ENCODE measurements around the gene MGLL. TPM values are rescaled to one million over a fixed set of nuclear protein-coding genes. Genes with fewer than 3 reads are reported as not detected.
"Not testable (repeated sequence)": the region's sequence is repeated elsewhere in the genome, so short reads cannot be mapped to it uniquely, and the experiment has no call there.

Gene MGLL
- total RNA-seq, 3 donors from 2014 or later = 2.2 to 8.0 (median 2.6) TPM

DNA sequence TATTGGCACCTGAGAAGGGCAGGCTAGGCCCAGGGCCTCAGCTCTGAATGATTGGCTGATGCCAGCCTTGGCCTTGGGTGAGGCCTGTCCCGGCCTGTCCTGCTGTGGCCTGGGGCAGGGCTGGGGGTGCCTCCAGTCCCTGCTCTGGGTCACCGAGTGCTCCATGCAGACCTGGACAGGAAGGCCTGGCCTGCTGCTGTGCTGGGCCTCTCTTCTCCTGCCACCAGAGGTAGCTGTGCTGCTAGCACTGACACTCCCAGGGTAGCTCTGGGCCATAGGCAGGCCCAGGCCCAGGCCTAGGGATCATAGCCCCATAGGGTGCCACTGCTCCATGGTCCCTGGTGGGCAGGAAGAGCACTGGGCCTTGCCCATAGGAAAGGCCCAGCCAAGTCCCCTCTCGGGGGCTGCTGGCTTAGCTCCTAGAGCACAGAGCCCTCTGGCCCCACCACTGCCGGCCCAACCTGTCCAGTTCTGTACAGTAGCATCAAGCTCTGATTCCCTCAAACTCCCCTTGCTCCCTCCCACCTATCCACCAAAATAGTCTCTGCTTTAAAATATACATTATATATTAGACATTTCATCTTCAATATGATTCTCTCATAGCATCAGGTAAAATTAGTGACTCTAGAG is 131.4 kb downstream of the MGLL start:
- Mint-ChIP-seq H3K4me3 (no peak overlapping the region), H3K36me3 (ENCODE audit: insufficient read depth) (no peaks in the 10 kb centered on the region), H3K27me3 (ENCODE audit: low read depth) (no peaks in the 10 kb centered on the region), H3K9me3 (no peaks in the 10 kb centered on the region), H3K4me1 (ENCODE audit: low read depth) (no peaks in the 10 kb centered on the region)
- no peak for DNase-seq
- no peak for ATAC-seq

DNA sequence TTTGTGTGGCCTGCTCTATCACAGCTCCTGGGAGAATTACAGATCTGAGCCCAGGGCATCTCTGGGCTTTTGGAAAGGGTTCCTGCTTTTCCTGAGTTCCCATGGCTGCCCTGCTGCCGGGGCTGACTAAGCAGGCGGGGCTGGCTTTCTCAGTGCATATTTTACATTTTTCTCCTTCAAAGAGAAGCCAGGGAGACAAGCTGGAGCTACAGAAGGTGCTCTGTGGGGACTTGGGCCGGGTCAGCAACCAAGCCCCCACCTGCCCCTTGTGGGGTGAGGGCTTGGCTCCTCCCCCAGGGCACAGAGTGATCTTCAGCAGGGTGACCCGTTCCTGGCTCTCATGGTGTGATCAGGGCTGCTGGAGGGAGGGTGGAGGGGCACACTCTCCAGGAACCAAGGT is 132.2 kb downstream of the MGLL start:
- Mint-ChIP-seq H3K4me3 (no peak overlapping the region), H3K9me3 (no peaks in the 10 kb centered on the region), H3K36me3 (ENCODE audit: insufficient read depth) (no peaks in the 10 kb centered on the region), H3K27me3 (ENCODE audit: low read depth) (no peaks in the 10 kb centered on the region), H3K4me1 (ENCODE audit: low read depth) (no peaks in the 10 kb centered on the region)
- ATAC-seq (no peak), DNase-seq (no peak)

DNA sequence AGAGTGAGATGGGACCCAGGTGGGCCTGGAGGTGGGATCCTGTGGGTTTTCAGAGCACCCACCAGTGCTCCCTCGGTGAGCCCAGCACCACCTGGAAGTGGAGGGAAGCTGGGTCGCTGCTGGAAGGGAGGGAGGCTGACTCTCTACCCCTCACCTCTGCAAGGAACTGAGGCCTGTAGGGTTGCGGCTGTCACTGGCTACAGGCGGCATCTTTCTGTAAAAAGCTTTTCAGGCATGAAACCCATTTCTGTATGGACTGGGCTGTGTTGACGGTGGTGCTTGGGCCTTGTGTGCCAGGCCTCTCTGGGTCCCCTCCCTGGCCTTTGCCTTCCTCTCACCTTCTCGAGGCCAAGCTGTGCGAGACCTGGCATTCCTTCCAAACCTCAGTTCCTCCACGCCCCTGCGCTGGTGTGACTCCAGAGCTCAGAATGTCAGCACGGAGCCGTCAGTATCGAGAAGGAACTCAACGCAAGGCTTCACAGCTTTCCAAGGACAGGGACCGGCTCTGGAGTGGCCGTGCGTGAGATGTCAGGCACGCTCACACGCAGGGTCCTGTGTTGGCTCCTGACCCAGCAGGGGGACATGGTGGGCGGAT is 133.0 kb downstream of the MGLL start:
- DNase-seq = no peak
- Mint-ChIP-seq H3K9me3 (no peaks in the 10 kb centered on the region), H3K36me3 (ENCODE audit: insufficient read depth) (no peaks in the 10 kb centered on the region), H3K27me3 (ENCODE audit: low read depth) (no peaks in the 10 kb centered on the region), H3K4me3 (no peak overlapping the region), H3K4me1 (ENCODE audit: low read depth) (peaks cover 2% of the 10 kb centered on the region)
- no peak for ATAC-seq

DNA sequence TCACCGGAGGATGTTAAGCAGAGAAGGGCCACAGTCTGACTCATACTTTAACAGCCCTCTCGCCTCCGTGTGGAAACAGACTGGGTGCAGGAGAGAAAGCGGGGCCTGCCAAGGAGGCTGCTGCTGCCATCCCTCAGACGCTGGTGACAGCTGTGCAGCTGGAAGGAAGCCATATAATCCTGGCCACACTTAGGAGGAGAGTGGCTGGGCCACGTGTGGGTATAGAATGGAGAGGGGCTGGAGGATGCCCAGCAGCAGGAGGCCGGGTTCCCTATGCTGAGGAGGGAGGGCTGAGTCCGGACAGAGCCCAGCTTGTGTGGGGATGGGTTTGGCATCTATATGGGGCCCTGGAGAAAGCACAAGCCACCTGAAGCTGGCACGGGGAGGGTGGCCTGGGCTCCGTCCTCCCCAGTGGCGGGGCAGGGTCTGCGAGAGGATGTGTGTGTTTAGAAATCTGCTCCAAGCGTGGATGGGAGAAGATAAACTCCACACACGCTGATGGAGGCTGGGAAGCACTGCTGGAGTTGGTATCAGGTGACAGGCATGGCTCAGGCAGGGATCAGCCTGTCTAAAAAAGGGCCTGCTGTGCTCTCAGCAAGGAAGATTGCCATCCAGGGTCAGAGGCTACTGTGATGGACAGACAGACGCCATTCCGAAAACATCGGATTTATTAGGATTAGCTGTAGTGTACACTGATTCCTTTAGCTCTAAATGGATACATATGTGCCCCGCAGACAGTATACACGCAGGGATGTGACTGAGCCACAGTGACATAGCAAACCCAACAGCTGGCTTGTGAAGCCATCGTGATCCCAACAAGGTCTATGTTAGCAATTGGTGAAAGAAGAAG is 133.7 kb downstream of the MGLL start:
- no peaks in the 10 kb centered on the region for H3K9me3 Mint-ChIP-seq
- no peak for ATAC-seq
- H3K4me1 Mint-ChIP-seq (ENCODE audit: low read depth) = peaks cover 8% of the 10 kb centered on the region
- H3K27me3 Mint-ChIP-seq (ENCODE audit: low read depth) = no peaks in the 10 kb centered on the region
- H3K36me3 Mint-ChIP-seq (ENCODE audit: insufficient read depth) = no peaks in the 10 kb centered on the region
- no peak for DNase-seq
- H3K4me3 Mint-ChIP-seq = no peak overlapping the region

DNA sequence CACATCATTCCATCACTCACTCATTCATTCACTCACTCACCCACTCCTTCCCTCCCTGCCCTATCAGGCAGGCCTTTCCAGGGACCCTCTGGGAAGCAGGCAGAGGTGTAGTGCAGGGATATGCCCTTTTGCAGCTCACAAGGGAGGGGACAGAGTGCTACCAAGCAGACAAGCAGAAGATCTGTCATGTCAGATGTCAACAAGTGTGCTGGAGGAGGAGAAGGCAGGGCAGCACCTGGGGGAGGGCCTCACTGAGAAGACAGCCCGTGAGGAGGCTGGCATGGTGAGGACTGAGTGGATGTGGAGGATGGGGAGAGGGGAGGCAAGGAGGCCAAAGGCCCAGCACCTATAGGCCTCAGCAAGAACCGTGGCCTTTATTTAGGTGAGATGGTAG is 134.3 kb downstream of the MGLL start:
- Mint-ChIP-seq H3K27me3 (ENCODE audit: low read depth) (no peaks in the 10 kb centered on the region), H3K9me3 (no peaks in the 10 kb centered on the region), H3K4me1 (ENCODE audit: low read depth) (peaks cover 10% of the 10 kb centered on the region), H3K4me3 (no peak overlapping the region), H3K36me3 (ENCODE audit: insufficient read depth) (no peaks in the 10 kb centered on the region)
- DNase-seq (no peak), ATAC-seq (no peak)

DNA sequence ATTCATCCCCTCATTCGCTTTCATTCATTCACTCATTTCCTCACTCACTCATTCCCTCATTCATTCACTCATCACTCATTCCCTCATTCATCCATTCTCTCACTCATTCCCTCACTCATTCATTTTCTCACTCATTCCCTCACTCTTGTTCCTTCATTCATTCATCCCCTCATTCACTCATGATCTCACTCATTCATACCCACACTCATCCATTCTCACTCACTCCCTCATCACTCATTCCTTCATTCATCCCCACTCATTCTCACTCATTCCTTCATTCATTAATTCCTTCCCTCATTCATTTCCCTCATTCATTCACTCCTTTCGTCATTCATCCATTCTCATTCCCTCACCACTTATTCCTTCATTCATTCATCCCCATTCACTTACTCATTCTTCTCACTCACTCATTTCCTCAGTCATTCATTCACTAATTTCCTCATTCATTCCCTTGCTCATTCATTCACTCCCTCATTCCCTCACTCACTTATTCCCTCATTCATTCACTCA is 135.0 kb downstream of the MGLL start:
- Mint-ChIP-seq H3K9me3 (no peaks in the 10 kb centered on the region), H3K36me3 (ENCODE audit: insufficient read depth) (no peaks in the 10 kb centered on the region), H3K4me1 (ENCODE audit: low read depth) (peaks cover 12% of the 10 kb centered on the region), H3K27me3 (ENCODE audit: low read depth) (no peaks in the 10 kb centered on the region), H3K4me3 (no peak overlapping the region)
- ATAC-seq = no peak
- no peak for DNase-seq

DNA sequence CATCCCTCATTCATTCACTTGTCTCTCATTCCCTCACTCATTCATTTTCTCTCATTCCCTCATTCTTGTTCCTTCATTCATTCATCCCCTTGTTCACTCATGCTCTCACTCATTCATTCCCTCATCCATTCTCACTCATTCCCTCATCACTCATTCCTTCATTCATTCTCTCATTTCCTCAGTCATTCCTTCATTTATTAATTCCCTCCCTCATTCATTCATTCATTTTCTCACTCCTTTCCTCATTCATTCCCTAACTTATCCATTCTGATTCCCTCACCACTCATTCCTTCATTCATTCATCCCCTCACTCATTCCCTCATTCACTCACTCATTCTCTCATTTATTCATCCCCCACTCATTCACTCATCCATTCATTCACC is 135.8 kb downstream of the MGLL start:
- Mint-ChIP-seq H3K4me3 (no peak overlapping the region), H3K4me1 (ENCODE audit: low read depth) (peaks cover 13% of the 10 kb centered on the region), H3K36me3 (ENCODE audit: insufficient read depth) (no peaks in the 10 kb centered on the region), H3K27me3 (ENCODE audit: low read depth) (no peaks in the 10 kb centered on the region), H3K9me3 (no peaks in the 10 kb centered on the region)
- ATAC-seq (no peak), DNase-seq (no peak)

DNA sequence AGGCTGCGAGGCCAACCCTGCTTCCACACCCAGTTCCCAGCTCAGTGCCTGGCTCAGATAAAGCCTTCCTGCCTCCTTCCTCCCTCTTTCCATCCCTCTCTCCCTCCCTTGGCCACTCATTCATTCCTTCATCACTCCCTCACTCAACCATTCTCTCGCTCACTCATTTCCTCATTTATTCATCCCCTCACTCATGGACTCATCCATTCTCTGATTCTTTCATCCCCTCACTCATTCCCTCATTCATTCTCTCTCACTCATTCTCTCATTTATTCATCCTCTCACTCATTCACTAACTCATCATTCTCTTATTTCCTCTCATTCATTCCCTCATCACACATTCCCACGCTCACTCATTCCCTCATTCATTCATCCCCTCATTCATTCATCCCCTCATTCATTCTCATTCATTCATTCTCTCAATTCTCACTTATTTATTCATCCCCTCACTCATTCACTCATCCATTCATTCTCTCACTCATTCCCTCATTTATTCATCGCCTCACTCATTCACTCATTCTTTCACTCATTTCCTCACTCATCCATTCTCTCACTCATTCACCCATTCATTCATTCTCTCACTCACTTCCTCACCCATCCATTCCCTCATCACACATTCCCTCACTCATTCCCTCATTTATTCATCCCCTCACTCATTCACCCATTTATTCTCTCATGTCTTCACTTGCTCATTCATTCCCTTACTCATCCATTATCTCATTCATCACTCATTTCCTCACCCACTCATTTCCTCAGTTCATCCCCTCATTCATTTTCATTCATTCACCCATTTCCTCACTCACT is 136.4 kb downstream of the MGLL start:
- peaks cover 13% of the 10 kb centered on the region for H3K4me1 Mint-ChIP-seq (ENCODE audit: low read depth)
- no peaks in the 10 kb centered on the region for H3K27me3 Mint-ChIP-seq (ENCODE audit: low read depth)
- ATAC-seq (no peak), DNase-seq (no peak)
- H3K9me3 Mint-ChIP-seq = no peaks in the 10 kb centered on the region
- no peaks in the 10 kb centered on the region for H3K36me3 Mint-ChIP-seq (ENCODE audit: insufficient read depth)
- H3K4me3 Mint-ChIP-seq = no peak overlapping the region

DNA sequence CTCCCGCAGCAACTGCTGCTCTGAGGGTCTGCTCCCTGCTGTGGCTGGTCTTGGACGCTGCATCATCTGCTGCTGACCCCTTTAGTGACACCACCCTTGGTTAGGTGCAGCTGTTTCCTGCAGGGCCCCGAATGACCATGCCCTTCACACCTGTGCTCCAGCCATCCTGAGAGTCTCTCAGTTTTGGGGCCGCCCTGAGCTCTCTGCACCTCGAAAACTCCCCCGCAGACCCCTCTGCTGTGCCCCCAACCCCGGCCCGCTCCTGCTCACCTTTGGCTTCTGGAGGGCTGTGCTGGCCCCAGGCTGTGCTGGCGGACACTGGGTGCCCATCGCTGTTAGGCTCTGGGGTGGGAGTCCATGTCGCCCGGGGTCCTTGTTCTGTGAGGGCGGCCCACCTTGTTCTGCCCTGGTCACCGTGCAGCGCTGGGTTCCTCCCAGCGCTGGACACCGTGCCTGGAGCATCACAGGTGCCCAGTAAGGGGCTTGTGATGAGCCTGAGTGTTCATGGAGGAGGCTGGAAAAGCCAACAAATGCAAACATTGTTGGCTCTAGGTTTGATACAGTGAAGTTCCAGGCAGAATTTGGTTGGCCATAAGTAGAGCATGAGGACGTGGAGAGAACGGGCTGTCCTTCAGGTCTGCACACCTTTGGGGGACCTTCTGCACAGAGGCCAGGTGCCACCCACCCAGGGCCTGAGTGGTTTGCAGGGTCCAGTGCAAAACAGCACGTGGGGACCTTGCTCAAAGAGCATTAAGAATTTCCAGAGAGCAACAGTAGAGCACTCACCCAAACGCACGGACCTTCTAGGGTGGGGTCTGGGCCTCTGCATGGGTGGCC is 137.2 kb downstream of the MGLL start:
- no peaks in the 10 kb centered on the region for H3K9me3 Mint-ChIP-seq
- DNase-seq = no peak
- no peak overlapping the region for H3K4me3 Mint-ChIP-seq
- no peak for ATAC-seq
- H3K36me3 Mint-ChIP-seq (ENCODE audit: insufficient read depth) = no peaks in the 10 kb centered on the region
- H3K4me1 Mint-ChIP-seq (ENCODE audit: low read depth) = peaks cover 13% of the 10 kb centered on the region
- no peaks in the 10 kb centered on the region for H3K27me3 Mint-ChIP-seq (ENCODE audit: low read depth)

DNA sequence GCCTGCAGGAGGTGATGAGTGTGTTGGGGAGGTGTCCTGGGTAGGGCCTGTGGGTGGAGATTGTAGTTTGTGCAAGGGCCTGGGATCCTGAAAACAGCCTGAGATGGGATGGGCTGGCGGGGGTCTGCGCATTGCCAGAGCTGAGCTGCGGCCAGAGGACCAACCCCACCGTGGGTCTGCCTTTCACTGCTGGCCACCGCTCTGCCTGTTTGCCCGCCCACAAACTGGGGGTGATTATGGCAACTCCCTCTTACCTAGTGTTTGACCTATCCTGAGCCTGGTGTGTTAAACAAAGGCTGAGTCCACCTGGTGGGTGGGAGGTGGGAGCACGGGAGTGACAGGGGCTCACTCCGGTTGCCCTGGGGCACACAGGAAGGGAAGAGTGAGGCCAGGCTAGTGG is 139.8 kb downstream of the MGLL start:
- Mint-ChIP-seq H3K27me3 (ENCODE audit: low read depth) (no peaks in the 10 kb centered on the region), H3K4me3 (no peak overlapping the region), H3K9me3 (no peaks in the 10 kb centered on the region), H3K36me3 (ENCODE audit: insufficient read depth) (no peaks in the 10 kb centered on the region), H3K4me1 (ENCODE audit: low read depth) (peaks cover 14% of the 10 kb centered on the region)
- DNase-seq (no peak), ATAC-seq (no peak)

DNA sequence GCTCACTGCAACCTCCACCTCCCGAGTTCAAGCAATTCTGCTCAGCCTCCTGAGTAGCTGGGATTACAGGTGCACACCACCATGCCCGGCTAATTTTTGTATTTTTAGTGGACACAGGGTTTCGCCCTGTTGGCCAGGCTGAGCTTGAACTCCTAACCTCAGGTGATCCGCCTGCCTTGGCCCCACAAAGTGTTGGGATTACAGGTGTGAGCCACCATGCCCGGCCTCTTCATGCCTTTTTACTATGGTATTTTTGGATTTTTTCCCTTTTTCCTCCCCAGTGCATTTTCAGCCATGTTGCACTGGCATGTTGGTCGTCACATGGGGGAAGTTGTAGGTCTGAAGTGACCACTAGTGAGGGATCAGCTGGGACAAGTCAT is 140.2 kb downstream of the MGLL start:
- DNase-seq; H3K36me3 Mint-ChIP-seq (ENCODE audit: insufficient read depth); H3K9me3 Mint-ChIP-seq; H3K4me3 Mint-ChIP-seq; H3K27me3 Mint-ChIP-seq (ENCODE audit: low read depth); ATAC-seq: not testable (repeated sequence)
- peaks cover 14% of the 10 kb centered on the region for H3K4me1 Mint-ChIP-seq (ENCODE audit: low read depth)

DNA sequence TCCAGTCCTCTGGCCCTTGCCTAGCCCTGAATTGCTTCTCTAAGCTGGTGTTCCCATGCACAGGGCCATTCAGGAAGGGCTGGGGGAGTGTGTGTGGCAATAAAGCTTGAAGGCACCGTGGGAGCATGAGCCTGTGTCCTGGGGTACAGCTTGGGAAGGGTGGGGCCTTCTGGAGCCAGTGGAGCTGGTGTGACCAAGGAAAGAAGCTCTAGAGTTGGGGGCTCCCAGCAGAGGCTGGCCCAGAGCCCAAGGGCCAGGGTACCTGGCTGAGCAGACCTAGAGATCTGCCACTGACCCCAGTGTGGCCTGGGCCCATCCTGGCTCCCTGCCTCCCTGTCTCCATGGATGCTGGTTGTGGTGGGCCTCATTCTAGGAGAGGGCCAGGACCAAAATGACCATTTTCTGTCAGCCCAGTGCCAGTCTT is 141.5 kb downstream of the MGLL start:
- DNase-seq (no peak), ATAC-seq (no peak)
- no peaks in the 10 kb centered on the region for H3K9me3 Mint-ChIP-seq
- peaks cover 18% of the 10 kb centered on the region for H3K4me1 Mint-ChIP-seq (ENCODE audit: low read depth)
- peaks cover 5% of the 10 kb centered on the region for H3K36me3 Mint-ChIP-seq (ENCODE audit: insufficient read depth)
- no peaks in the 10 kb centered on the region for H3K27me3 Mint-ChIP-seq (ENCODE audit: low read depth)
- no peak overlapping the region for H3K4me3 Mint-ChIP-seq

DNA sequence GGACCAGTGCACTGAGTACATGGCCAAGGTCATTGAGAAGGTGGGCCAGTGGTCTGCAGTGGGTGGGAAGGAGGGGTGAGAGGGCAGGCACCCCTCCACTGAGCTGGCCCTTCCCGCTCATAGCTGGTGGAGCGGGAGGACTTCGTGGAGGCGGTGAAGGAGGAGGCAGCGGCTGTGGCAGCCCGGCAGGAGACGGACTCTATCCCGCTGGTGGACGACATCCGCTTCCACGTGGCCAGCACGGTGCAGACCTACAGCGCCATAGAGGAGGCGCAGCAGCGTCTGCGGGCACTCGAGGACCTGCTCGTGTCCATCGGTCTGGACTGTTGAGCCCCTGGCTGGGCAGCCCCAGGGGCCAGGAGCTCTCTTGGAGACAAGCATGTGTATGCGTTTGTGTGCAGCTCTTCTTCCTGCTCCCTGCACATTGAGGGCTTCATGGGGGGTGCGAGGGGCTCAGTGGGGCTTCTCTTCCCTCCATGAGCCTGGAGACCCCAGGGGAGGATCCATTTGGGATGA is 142.1 kb downstream of the MGLL start:
- DNase-seq = no peak
- no peak for ATAC-seq
- H3K27me3 Mint-ChIP-seq (ENCODE audit: low read depth) = no peaks in the 10 kb centered on the region
- no peak overlapping the region for H3K4me3 Mint-ChIP-seq
- peaks cover 8% of the 10 kb centered on the region for H3K36me3 Mint-ChIP-seq (ENCODE audit: insufficient read depth)
- no peaks in the 10 kb centered on the region for H3K9me3 Mint-ChIP-seq
- peaks cover 21% of the 10 kb centered on the region for H3K4me1 Mint-ChIP-seq (ENCODE audit: low read depth)
